ENCODE data around the gene CGB1. TPM values are rescaled to one million over a fixed set of nuclear protein-coding genes. Genes with fewer than 3 reads are reported as not detected.
"Not testable (repeated sequence)": the region's sequence is repeated elsewhere in the genome, so short reads cannot be mapped to it uniquely, and the experiment has no call there.

CGB1 gene
- total RNA-seq, 1 donor from 2014 or later = not detected

DNA sequence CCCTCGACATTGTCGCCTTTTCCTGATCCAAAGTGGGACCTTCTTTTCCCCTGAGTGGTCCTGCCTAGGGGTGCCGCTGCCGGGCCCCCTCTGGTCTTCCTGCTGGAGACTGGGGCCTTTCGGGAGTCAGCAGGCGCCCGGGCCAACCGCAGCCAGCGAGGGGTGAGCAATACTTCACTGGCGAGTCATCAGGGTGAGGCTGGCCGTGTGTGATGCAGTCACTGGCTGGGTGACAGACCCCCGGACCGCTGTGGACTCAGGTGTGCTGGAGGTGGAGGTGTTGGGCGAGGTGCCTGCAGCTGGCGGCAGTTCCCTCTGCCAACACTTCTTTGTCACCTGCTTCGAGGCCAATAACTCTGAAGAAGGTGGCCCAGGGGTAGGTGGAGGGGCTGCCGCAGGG lies 5.5 kb upstream of the CGB1 start:
- peak overlapping the region; percentile 39 for H3K27ac Mint-ChIP-seq
- TF ChIP-seq, protein P1, sequence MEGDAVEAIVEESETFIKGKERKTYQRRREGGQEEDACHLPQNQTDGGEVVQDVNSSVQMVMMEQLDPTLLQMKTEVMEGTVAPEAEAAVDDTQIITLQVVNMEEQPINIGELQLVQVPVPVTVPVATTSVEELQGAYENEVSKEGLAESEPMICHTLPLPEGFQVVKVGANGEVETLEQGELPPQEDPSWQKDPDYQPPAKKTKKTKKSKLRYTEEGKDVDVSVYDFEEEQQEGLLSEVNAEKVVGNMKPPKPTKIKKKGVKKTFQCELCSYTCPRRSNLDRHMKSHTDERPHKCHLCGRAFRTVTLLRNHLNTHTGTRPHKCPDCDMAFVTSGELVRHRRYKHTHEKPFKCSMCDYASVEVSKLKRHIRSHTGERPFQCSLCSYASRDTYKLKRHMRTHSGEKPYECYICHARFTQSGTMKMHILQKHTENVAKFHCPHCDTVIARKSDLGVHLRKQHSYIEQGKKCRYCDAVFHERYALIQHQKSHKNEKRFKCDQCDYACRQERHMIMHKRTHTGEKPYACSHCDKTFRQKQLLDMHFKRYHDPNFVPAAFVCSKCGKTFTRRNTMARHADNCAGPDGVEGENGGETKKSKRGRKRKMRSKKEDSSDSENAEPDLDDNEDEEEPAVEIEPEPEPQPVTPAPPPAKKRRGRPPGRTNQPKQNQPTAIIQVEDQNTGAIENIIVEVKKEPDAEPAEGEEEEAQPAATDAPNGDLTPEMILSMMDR (IDR thresholded peaks at IDR 0.05; ENCODE audit: unreplicated experiment) = no peak
- H3K9me3 Mint-ChIP-seq (ENCODE audit: low read depth) = no peaks in the 10 kb centered on the region
- no peaks in the 10 kb centered on the region for H3K36me3 Mint-ChIP-seq (ENCODE audit: insufficient read depth)
- no peak overlapping the region for H3K4me3 Mint-ChIP-seq (ENCODE audit: low read depth)
- DNase-seq (ENCODE audit: low spot score, unreplicated experiment) = no peak
- no peaks in the 10 kb centered on the region for H3K4me1 Mint-ChIP-seq (ENCODE audit: low read depth)
- H3K27me3 Mint-ChIP-seq = peaks cover 16% of the 10 kb centered on the region

DNA sequence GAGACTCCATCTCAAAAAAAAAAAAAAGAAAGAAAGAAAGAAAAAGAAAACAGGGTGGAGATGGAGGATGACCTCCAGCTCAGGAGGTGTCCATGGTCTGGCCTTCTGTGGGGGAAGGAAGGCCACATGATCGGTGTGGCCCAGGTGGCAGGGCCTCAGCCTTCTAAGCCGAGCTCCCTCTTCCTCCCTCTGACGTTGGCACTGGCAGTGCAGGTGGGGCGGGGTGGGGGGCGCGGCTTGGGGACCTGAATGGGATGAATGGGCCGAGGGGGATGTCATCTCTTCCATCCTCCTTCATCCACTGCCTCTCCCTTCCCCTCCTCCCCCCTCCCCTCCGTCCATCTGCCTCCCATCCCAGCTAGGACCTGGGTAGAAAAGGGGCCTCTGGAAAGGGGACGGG lies 3.0 kb upstream of the CGB1 start:
- H3K36me3 Mint-ChIP-seq (ENCODE audit: insufficient read depth); DNase-seq (ENCODE audit: low spot score, unreplicated experiment); H3K9me3 Mint-ChIP-seq (ENCODE audit: low read depth); H3K27ac Mint-ChIP-seq; H3K4me3 Mint-ChIP-seq (ENCODE audit: low read depth); H3K4me1 Mint-ChIP-seq (ENCODE audit: low read depth): not testable (repeated sequence)
- peaks cover 19% of the 10 kb centered on the region for H3K27me3 Mint-ChIP-seq

DNA sequence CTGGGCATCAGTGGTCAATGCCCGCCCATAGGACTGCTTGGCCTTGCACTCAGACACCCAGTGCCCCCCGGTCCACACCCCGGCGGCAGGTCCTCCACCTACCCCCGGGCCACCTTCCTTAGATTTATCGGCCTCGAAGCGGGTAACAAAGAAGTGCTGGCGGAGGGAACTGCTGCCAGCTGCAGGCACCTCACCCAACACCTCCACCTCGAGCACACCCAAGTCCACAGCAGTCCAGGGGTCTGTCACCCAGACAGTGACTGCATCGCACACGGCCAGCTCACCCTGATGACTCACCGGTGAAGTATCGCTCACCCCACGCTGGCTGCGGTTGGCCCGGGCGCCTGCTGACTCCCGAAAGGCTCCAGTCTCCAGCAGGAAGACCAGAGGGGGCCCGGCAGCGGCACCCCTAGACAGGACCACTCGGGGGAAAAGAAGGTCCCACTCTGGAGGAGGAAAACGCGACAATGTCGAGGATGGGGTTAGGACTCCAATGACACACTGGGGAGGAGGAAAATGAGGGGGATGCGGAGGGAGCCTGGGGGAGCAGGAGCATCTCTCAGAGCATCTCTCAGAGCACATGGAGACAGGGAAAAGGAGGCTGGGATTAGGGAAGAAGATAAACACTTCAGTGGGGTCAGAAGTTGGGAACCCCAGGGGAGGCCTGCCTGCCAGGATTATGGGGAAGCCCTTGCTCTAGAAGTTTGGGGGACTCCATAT lies 2.0 kb upstream of the CGB1 start:
- H3K4me3 Mint-ChIP-seq (ENCODE audit: low read depth); H3K9me3 Mint-ChIP-seq (ENCODE audit: low read depth): not testable (repeated sequence)

DNA sequence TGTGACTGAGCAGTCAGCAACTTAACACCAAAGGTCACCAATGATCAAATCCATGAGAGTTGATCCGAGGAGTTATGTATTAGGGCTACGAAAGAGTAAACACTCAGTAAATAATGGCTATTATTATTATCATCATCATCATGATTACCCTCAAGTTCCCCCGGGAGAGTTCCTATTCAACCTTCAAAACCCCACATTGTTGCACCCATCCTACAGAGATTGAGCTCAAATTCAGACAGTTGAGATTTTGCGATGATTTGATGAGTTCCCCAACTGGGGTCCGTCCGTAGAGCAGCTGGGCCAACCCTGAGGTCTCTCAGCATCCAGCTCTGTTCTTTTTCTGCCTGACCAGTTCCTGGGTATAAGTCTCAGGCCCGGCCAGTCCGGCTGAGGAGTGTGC lies 1.4 kb upstream of the CGB1 start:
- H3K27me3 Mint-ChIP-seq = peaks cover 18% of the 10 kb centered on the region
- DNase-seq (ENCODE audit: low spot score, unreplicated experiment); H3K4me3 Mint-ChIP-seq (ENCODE audit: low read depth); H3K36me3 Mint-ChIP-seq (ENCODE audit: insufficient read depth); H3K27ac Mint-ChIP-seq; H3K9me3 Mint-ChIP-seq (ENCODE audit: low read depth); H3K4me1 Mint-ChIP-seq (ENCODE audit: low read depth): not testable (repeated sequence)

More for the DNA sequence above, 2.0 kb upstream of the CGB1 start:
- H3K27ac Mint-ChIP-seq; H3K36me3 Mint-ChIP-seq (ENCODE audit: insufficient read depth); DNase-seq (ENCODE audit: low spot score, unreplicated experiment); H3K4me1 Mint-ChIP-seq (ENCODE audit: low read depth): not testable (repeated sequence)
- peaks cover 19% of the 10 kb centered on the region for H3K27me3 Mint-ChIP-seq

DNA sequence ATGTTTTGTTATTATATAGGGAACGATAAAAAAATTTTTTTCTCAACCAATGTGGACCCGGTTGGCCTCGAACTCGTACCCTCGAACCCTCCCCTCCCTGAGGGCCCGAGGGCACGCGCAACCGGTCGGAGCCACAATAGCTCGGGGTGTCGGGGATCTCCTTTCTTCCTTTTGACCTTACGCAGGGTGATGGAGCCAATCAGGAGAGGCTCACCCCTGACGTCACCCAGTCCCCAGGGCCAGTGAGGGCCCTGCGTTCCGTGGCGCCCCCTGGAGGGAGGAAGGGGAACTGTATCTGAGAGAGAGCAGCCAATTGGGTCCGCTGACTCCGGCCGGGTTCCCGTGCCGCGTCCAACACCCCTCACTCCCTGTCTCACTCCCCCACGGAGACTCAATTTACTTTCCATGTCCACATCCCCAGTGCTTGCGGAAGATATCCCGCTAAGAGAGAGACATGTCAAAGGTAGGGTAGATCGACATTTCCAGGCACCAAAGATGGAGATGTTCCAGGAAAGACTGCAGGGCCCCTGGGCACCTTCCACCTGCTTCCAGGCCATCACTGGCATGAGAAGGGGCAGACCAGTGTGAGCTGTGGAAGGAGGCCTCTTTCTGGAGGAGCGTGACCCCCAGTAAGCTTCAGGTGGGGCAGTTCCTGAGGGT lies 4.9 kb downstream of the CGB1 start, which contains the start of gene CGB2:
TSS of gene CGB2 (plus strand) at position 249 of the 660 bp plus-strand sequence. CDS start at position 455, 206 bp downstream.
- not testable (repeated sequence) for DNase-seq (ENCODE audit: low spot score, unreplicated experiment); H3K27ac Mint-ChIP-seq; H3K36me3 Mint-ChIP-seq (ENCODE audit: insufficient read depth); H3K4me1 Mint-ChIP-seq (ENCODE audit: low read depth); H3K9me3 Mint-ChIP-seq (ENCODE audit: low read depth); H3K4me3 Mint-ChIP-seq (ENCODE audit: low read depth)
- TF ChIP-seq, protein P1 (IDR thresholded peaks at IDR 0.05; ENCODE audit: unreplicated experiment) = peak; percentile 40
- peaks cover 23% of the 10 kb centered on the region for H3K27me3 Mint-ChIP-seq

DNA sequence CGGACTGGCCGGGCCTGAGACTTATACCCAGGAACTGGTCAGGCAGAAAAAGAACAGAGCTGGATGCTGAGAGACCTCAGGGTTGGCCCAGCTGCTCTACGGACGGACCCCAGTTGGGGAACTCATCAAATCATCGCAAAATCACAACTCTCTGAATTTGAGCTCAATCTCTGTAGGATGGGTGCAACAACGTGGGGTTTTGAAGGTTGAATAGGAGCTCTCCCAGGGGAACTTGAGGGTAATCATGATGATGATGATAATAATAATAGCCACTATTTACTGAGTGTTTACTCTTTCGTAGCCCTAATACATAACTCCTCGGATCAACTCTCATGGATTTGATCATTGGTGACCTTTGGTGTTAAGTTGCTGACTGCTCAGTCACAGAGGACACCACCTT lies 6.4 kb downstream of the CGB1 start:
- H3K27ac Mint-ChIP-seq = not testable (repeated sequence)

DNA sequence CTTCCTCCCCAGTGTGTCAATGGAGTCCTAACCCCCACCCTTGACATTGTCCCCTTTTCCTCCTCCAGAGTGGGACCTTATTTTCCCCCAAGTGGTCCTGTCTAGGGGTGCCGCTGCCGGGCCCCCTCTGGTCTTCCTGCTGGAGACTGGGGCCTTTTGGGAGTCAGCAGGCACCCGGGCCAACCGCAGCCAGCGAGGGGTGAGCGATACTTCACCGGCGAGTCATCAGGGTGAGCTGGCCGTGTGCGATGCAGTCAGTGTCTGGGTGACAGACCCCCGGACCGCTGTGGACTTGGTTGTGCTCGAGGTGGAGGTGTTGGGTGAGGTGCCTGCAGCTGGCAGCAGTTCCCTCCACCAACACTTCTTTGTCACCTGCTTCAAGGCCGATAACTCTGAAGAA lies 6.9 kb downstream of the CGB1 start:
- not testable (repeated sequence) for DNase-seq (ENCODE audit: low spot score, unreplicated experiment); H3K4me1 Mint-ChIP-seq (ENCODE audit: low read depth); H3K9me3 Mint-ChIP-seq (ENCODE audit: low read depth); H3K4me3 Mint-ChIP-seq (ENCODE audit: low read depth); H3K27ac Mint-ChIP-seq; H3K36me3 Mint-ChIP-seq (ENCODE audit: insufficient read depth)
- H3K27me3 Mint-ChIP-seq = peaks cover 23% of the 10 kb centered on the region

More for the DNA sequence above, 6.4 kb downstream of the CGB1 start:
- H3K36me3 Mint-ChIP-seq (ENCODE audit: insufficient read depth); DNase-seq (ENCODE audit: low spot score, unreplicated experiment); H3K4me3 Mint-ChIP-seq (ENCODE audit: low read depth); H3K9me3 Mint-ChIP-seq (ENCODE audit: low read depth); H3K4me1 Mint-ChIP-seq (ENCODE audit: low read depth): not testable (repeated sequence)
- peaks cover 19% of the 10 kb centered on the region for H3K27me3 Mint-ChIP-seq

DNA sequence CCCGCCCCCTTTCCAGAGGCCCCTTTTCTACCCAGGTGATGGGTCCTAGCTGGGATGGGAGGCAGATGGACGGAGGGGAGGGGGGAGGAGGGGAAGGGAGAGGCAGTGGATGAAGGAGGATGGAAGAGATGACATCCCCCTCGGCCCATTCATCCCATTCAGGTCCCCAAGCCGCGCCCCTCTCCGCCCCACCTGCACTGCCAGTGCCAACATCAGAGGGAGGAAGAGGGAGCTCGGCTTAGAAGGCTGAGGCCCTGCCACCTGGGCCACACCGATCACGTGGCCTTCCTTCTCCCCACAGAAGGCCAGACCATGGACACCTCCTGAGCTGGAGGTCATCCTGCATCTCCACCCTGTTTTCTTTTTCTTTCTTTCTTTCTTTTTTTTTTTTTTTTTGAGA lies 8.0 kb downstream of the CGB1 start:
- H3K4me3 Mint-ChIP-seq (ENCODE audit: low read depth); H3K27ac Mint-ChIP-seq; H3K4me1 Mint-ChIP-seq (ENCODE audit: low read depth); H3K36me3 Mint-ChIP-seq (ENCODE audit: insufficient read depth); H3K9me3 Mint-ChIP-seq (ENCODE audit: low read depth); DNase-seq (ENCODE audit: low spot score, unreplicated experiment): not testable (repeated sequence)
- H3K27me3 Mint-ChIP-seq = peaks cover 23% of the 10 kb centered on the region

DNA sequence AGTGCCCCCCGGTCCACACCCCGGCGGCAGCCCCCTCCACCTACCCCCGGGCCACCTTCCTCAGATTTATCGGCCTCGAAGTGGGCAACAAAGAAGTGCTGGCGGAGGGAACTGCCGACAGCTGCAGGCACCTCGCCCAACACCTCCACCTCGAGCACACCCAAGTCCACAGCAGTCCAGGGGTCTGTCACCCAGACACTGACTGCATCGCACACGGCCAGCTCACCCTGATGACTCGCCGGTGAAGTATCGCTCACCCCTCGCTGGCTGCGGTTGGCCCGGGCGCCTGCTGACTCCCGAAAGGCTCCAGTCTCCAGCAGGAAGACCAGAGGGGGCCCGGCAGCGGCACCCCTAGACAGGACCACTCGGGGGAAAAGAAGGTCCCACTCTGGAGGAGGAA lies 11.1 kb downstream of the CGB1 start:
- H3K27ac Mint-ChIP-seq; H3K9me3 Mint-ChIP-seq (ENCODE audit: low read depth); DNase-seq (ENCODE audit: low spot score, unreplicated experiment); H3K36me3 Mint-ChIP-seq (ENCODE audit: insufficient read depth); H3K4me1 Mint-ChIP-seq (ENCODE audit: low read depth); H3K4me3 Mint-ChIP-seq (ENCODE audit: low read depth): not testable (repeated sequence)
- H3K27me3 Mint-ChIP-seq = peaks cover 31% of the 10 kb centered on the region

DNA sequence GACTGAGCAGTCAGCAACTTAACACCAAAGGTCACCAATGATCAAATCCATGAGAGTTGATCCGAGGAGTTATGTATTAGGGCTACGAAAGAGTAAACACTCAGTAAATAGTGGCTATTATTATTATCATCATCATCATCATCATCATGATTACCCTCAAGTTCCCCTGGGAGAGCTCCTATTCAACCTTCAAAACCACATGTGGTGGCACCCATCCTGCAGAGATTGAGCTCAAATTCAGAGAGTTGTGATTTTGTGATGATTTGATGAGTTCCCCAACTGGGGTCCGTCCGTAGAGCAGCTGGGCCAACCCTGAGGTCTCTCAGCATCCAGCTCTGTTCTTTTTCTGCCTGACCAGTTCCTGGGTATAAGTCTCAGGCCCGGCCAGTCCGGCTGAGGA lies 11.6 kb downstream of the CGB1 start:
- H3K27me3 Mint-ChIP-seq = peaks cover 33% of the 10 kb centered on the region
- H3K4me1 Mint-ChIP-seq (ENCODE audit: low read depth); H3K36me3 Mint-ChIP-seq (ENCODE audit: insufficient read depth); H3K9me3 Mint-ChIP-seq (ENCODE audit: low read depth); DNase-seq (ENCODE audit: low spot score, unreplicated experiment); H3K4me3 Mint-ChIP-seq (ENCODE audit: low read depth); H3K27ac Mint-ChIP-seq: not testable (repeated sequence)

DNA sequence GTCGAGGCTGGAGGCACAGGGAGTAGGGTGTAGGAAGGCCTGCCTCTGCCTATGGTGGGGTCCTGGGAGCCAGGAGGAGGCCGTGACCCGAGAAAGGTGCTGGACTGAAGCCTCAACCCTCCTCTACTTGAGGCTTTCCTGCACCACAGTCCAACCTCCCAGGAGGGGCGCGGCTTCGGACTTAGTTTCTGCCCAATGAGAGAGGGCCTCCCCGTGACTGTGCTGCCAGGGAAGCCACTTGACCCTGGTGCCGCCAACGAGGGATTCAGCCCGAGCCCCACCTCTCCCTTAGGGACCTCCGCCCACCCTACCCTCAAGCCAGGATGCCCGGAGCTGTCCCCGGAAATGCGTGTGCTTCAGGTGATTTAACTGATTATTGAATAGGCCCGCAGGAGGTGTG lies 12.5 kb downstream of the CGB1 start, which contains the start of gene CGB3:
TSS of gene CGB3 (minus strand) at position 101 of the 400 bp plus-strand sequence. CDS start 362 bp downstream, outside the sequence.
- not testable (repeated sequence) for H3K27ac Mint-ChIP-seq; H3K4me3 Mint-ChIP-seq (ENCODE audit: low read depth); H3K36me3 Mint-ChIP-seq (ENCODE audit: insufficient read depth); DNase-seq (ENCODE audit: low spot score, unreplicated experiment); H3K4me1 Mint-ChIP-seq (ENCODE audit: low read depth); H3K9me3 Mint-ChIP-seq (ENCODE audit: low read depth)
- H3K27me3 Mint-ChIP-seq = peaks cover 35% of the 10 kb centered on the region
